Thyroid gland (tissue), 4 donors: ENCODE results near the gene SAMD1. TPM values are rescaled to one million over a fixed set of nuclear protein-coding genes. Genes with fewer than 3 reads are reported as not detected.

Experiments used
- DNase-seq, 2 donors: peaks; one replicate each; pipeline ENCODE4 v3.0.0-alpha.2; 2019
- H3K27ac ChIP-seq, 3 donors: fragments of 200-600 bp; sonication (generic); 1 replicate in 2 of 3; 2 replicates in 1 of 3; pipeline ENCODE4 v1.5.1; 2016 to 2019; ENCODE audit warnings: mild to moderate bottlenecking in 1 of 3, moderate library complexity in 1 of 3
- H3K27me3 ChIP-seq: fragments of 200-600 bp; sonication (generic); one replicate; pipeline ENCODE4 v1.5.1; 2019
- H3K36me3 ChIP-seq, 2 donors: fragments of 200-600 bp; sonication (generic); one replicate each; pipeline ENCODE4 v1.5.1; 2016 to 2019
- H3K4me1 ChIP-seq, 2 donors: fragments of 200-600 bp; sonication (generic); one replicate each; pipeline ENCODE4 v1.5.1; 2017 to 2019
- H3K4me3 ChIP-seq, 3 donors: fragments of 200-600 bp; sonication (generic); replicated peaks in 1 of 3; 1 replicate in 2 of 3; 2 replicates in 1 of 3; pipeline ENCODE4 v1.5.1; 2016; ENCODE audit warnings: mild to moderate bottlenecking in 1 of 3
- H3K9me3 ChIP-seq: fragments of 200-600 bp; sonication (generic); one replicate; pipeline ENCODE4 v1.5.1; 2017
- POLR2A ChIP-seq, 2 donors: fragments of 450-650 bp; IDR thresholded peaks; one replicate each; pipeline ENCODE4 v1.6.1; 2017; ENCODE audit warnings: antibody characterized with exemption in 2 of 2, mild to moderate bottlenecking in 2 of 2, moderate library complexity in 1 of 2
- WGBS, 2 donors: methylation state at CpG; one replicate each; pipeline ENCODE4 v1.1.5; 2017; 5-methylcytosine and 5-hydroxymethylcytosine counted together
- intact Hi-C: fragments of 100-400 bp; cut with DNase I; formaldehyde crosslinking; loops from one replicate; pipeline ENCODE4 v1.15.1; 2023
- total RNA-seq, 4 donors: library from RNA; depleted of rRNA; stranded (reverse); fragments of >200 nt; gene quantifications; one replicate each; pipeline ENCODE4 v1.2.3, GENCODE V29; 2016
- TF ChIP-seq, protein P1 (sequence below), 6 experiments: fragments of 200-600 bp in 3 of 6; fragments of 450-650 bp in 3 of 6; sonication (generic) in 3 of 6; IDR thresholded peaks; one replicate each; pipeline ENCODE4 v1.5.1; 2016 to 2019; ENCODE audit warnings: antibody characterized with exemption in 6 of 6, mild to moderate bottlenecking in 2 of 6, inconsistent platforms in 1 of 6, moderate library complexity in 1 of 6

Gene SAMD1
- total RNA-seq, 4 donors from 2014 or later, result 15.2 to 27.3 (median 22.7) TPM

DNA sequence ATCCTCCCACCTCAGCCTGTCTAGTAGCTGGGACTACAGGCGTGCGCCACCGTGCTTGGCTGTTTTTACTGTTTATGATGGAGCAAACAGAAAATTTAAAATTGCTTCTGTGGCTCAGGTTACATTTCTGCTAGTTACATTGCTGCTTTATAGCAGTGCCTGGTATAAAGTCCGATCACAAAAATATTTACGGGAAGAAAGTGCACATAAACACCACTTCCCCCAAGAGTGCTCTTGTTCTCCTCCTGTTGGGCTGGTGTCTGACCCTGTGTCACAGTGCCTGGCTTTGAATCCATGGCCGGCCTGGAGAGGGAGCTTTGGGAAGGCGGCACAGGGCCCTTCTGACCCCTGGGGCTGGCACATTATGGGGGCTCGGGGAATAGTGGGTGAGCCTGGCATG, 15.1 kb upstream of the SAMD1 start:
- H3K4me1 ChIP-seq, result no peaks in the 10 kb centered on the region
- H3K4me3 ChIP-seq, result no peak overlapping the region
- H3K27me3 ChIP-seq, result no peaks in the 10 kb centered on the region
- H3K36me3 ChIP-seq, result peaks cover 35 to 44% of the 10 kb centered on the region in 2 donors
- H3K9me3 ChIP-seq, result no peaks in the 10 kb centered on the region
- intact Hi-C loops, result no loop called here
- DNase-seq, result no peak
- TF ChIP-seq, protein P1, sequence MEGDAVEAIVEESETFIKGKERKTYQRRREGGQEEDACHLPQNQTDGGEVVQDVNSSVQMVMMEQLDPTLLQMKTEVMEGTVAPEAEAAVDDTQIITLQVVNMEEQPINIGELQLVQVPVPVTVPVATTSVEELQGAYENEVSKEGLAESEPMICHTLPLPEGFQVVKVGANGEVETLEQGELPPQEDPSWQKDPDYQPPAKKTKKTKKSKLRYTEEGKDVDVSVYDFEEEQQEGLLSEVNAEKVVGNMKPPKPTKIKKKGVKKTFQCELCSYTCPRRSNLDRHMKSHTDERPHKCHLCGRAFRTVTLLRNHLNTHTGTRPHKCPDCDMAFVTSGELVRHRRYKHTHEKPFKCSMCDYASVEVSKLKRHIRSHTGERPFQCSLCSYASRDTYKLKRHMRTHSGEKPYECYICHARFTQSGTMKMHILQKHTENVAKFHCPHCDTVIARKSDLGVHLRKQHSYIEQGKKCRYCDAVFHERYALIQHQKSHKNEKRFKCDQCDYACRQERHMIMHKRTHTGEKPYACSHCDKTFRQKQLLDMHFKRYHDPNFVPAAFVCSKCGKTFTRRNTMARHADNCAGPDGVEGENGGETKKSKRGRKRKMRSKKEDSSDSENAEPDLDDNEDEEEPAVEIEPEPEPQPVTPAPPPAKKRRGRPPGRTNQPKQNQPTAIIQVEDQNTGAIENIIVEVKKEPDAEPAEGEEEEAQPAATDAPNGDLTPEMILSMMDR (IDR thresholded peaks at IDR 0.05), result no peak
- no peak for TF ChIP-seq POLR2A (IDR thresholded peaks at IDR 0.05)
- no peak overlapping the region for H3K27ac ChIP-seq
- 89 to 92% methylated on average over 8 of the region's 8 CpGs for WGBS, 2 donors

DNA sequence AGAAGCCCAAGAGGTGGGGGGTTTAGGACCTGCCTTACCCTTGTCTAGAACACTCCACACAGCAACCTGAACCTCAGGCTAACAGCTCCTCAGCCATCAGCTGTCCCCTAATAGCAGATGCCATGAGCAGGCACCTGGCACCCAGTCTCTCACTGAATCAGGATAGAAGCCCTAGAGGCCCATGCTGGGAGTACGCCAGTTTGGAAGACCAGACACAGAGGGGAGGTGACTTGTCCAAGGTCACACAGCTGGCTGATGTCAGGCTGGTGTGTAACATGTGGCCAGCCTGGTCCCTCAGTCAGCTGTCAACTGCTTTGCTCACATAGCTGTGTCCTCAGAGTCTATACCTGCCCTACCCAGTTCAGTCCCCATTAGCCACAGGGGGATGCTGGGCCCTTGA, 12.8 kb upstream of the SAMD1 start:
- WGBS, 2 donors, result 100% methylated on average over 1 of the region's 1 CpG
- H3K27ac ChIP-seq, result no peak overlapping the region

DNA sequence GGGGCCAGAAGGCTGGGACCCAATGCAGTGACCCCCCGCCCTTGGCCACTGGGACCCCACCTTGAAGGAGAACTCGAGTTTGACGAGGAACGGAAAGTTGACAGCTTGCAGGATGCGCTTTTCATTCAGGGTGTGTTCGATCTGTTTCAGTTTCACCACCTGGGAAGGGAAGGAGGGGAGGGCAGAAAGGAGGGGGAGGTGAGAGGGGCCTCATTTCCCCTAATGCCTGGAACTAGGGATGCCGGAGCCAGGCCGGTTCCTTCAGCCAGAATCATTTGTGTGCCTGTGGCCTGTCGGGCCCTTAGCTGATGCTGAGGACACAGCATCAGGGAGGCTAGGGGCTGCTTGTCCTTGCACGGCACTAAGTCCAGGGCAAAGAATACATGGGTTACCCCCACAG, 12.2 kb upstream of the SAMD1 start:
- no peak for DNase-seq
- WGBS, 2 donors, result 87 to 90% methylated on average over 10 of the region's 10 CpGs
- no peaks in the 10 kb centered on the region for H3K27me3 ChIP-seq
- TF ChIP-seq POLR2A (IDR thresholded peaks at IDR 0.05), result no peak
- TF ChIP-seq, protein P1 (IDR thresholded peaks at IDR 0.05), result no peak
- H3K4me1 ChIP-seq, result no peaks in the 10 kb centered on the region
- intact Hi-C loops, result no loop called here
- no peak overlapping the region for H3K27ac ChIP-seq
- H3K9me3 ChIP-seq, result no peaks in the 10 kb centered on the region
- H3K4me3 ChIP-seq, result no peak overlapping the region
- H3K36me3 ChIP-seq, result peaks cover 40 to 47% of the 10 kb centered on the region in 2 donors

More for the DNA sequence above, 12.8 kb upstream of the SAMD1 start:
- H3K27me3 ChIP-seq, result no peaks in the 10 kb centered on the region
- H3K9me3 ChIP-seq, result no peaks in the 10 kb centered on the region
- peaks cover 40 to 47% of the 10 kb centered on the region in 2 donors for H3K36me3 ChIP-seq
- intact Hi-C loops, result no loop called here
- no peak overlapping the region for H3K4me3 ChIP-seq
- TF ChIP-seq POLR2A (IDR thresholded peaks at IDR 0.05), result no peak
- TF ChIP-seq, protein P1 (IDR thresholded peaks at IDR 0.05), result no peak
- DNase-seq, result no peak
- no peaks in the 10 kb centered on the region for H3K4me1 ChIP-seq

DNA sequence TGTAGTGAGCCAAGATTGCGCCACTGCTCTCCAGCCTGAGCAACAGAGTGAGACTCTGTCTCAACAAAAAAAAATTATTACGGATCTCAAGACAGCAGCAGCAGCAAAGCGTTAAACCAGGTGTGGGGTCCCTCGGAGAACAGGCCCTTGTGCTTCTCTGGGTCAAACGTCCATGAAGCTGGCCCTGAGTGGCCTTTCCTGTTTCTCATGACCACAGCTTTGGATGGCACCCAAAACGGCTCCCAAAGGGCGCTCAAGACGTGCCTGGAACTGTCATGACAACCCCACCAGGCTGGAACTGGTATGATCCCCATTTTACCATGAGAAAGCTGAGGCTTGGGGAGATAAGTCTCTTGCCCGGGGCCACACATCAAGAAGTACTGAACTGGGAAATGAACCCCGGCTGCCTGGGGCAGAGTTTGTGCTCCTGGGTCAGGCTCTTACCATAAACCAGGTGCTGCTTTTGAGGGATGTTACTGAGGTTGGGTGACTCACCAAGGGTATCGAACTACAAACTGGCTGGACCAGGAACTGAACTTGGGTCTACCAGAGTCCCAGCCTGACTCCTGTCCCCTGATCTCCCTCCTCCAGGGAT, 11.6 kb upstream of the SAMD1 start:
- WGBS, 2 donors, result 68 to 84% methylated on average over 9 to 11 of the region's 11 CpGs
- no peak for DNase-seq
- TF ChIP-seq, protein P1 (IDR thresholded peaks at IDR 0.05), result no peak
- no peak for TF ChIP-seq POLR2A (IDR thresholded peaks at IDR 0.05)

DNA sequence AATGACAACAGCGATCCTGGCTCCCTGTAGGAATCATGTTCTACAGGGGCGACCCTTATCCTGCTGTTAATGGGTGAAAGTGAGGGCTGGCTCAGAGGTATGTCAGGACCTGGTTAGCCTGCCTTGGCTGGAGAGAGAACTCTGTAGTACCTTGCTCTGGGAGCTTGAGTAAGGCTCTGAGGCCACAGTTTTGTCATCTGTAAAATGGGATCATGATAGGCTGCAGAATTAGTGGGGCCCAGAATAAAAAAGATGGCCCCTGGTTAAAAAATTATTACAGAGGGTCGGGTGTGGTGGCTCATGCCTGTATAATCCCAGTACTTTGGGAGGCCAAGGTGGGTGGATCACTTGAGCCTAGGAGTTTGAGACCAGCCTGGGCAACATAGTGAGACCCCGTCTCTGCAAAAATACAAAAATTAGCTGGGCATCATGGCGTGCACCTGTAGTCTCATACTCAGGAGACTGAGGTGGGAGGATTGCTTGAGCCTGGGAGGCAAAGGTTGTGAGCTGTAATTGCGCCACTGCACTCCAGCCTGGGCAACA, 10.5 kb upstream of the SAMD1 start:
- H3K27ac ChIP-seq, result no peak overlapping the region
- peaks cover 45 to 49% of the 10 kb centered on the region in 2 donors for H3K36me3 ChIP-seq
- DNase-seq, result no peak
- 94 to 98% methylated on average over 6 of the region's 6 CpGs for WGBS, 2 donors
- no peak overlapping the region for H3K4me3 ChIP-seq
- TF ChIP-seq POLR2A (IDR thresholded peaks at IDR 0.05), result no peak
- TF ChIP-seq, protein P1 (IDR thresholded peaks at IDR 0.05), result no peak
- no peaks in the 10 kb centered on the region for H3K4me1 ChIP-seq
- H3K9me3 ChIP-seq, result no peaks in the 10 kb centered on the region
- intact Hi-C loops, result no loop called here
- H3K27me3 ChIP-seq, result no peaks in the 10 kb centered on the region

More for the DNA sequence above, 11.6 kb upstream of the SAMD1 start:
- no peaks in the 10 kb centered on the region for H3K27me3 ChIP-seq
- no peaks in the 10 kb centered on the region for H3K9me3 ChIP-seq
- intact Hi-C loops, result no loop called here
- no peaks in the 10 kb centered on the region for H3K4me1 ChIP-seq
- peaks cover 46 to 52% of the 10 kb centered on the region in 2 donors for H3K36me3 ChIP-seq
- H3K27ac ChIP-seq, result no peak overlapping the region
- no peak overlapping the region for H3K4me3 ChIP-seq
